Smooth muscle cell (in vitro differentiated cells): ENCODE data around the gene OPN1LW. TPM values are rescaled to one million over a fixed set of nuclear protein-coding genes. Genes with fewer than 3 reads are reported as not detected.

ENCODE experiments used
- DNase-seq: peaks from one replicate; lab custom pipeline; 2025; ENCODE audit not compliant: unreplicated experiment; lab: John Stamatoyannopoulos, UW
- H2AFZ ChIP-seq: fragments of 200-600 bp; sonication (generic); 2 replicates; pipeline ENCODE4 v1.6.0; 2016; ENCODE audit warnings: antibody characterized with exemption, low read depth, mild to moderate bottlenecking
- H3F3A ChIP-seq: fragments of 200-600 bp; sonication (generic); 2 replicates; pipeline ENCODE4 v1.6.0; 2017; ENCODE audit warnings: antibody characterized with exemption, low read depth
- H3K27ac ChIP-seq: fragments of 200-600 bp; sonication (generic); 2 replicates; pipeline ENCODE4 v1.5.1; 2016; ENCODE audit warnings: low read depth, mild to moderate bottlenecking
- H3K27me3 ChIP-seq: fragments of 200-600 bp; sonication (generic); 2 replicates; pipeline ENCODE4 v1.6.1; 2016; ENCODE audit warnings: low read depth, mild to moderate bottlenecking
- H3K36me3 ChIP-seq: fragments of 200-600 bp; sonication (generic); 2 replicates; pipeline ENCODE4 v1.5.1; 2016; ENCODE audit warnings: low read depth
- H3K4me1 ChIP-seq: fragments of 200-600 bp; sonication (generic); 2 replicates; pipeline ENCODE4 v1.5.1; 2016; ENCODE audit warnings: low read depth
- H3K4me2 ChIP-seq: fragments of 200-600 bp; sonication (generic); 2 replicates; pipeline ENCODE4 v1.6.0; 2016; ENCODE audit warnings: mild to moderate bottlenecking
- H3K4me3 ChIP-seq: fragments of 200-600 bp; sonication (generic); 2 replicates; pipeline ENCODE4 v1.5.1; 2016; ENCODE audit warnings: mild to moderate bottlenecking
- H3K79me2 ChIP-seq: fragments of 200-600 bp; sonication (generic); 2 replicates; pipeline ENCODE4 v1.6.0; 2016; ENCODE audit warnings: low read depth, mild to moderate bottlenecking
- H3K9ac ChIP-seq: fragments of 200-600 bp; sonication (generic); 2 replicates; pipeline ENCODE4 v1.6.0; 2016; ENCODE audit warnings: low read depth
- H3K9me3 ChIP-seq: fragments of 200-600 bp; sonication (generic); replicated peaks from 2 replicates; pipeline ENCODE4 v1.5.1; 2016; ENCODE audit warnings: low read depth
- H4K20me1 ChIP-seq: fragments of 200-600 bp; sonication (generic); 2 replicates; pipeline ENCODE4 v1.6.0; 2016; ENCODE audit warnings: low read depth
- CTCF ChIP-seq: fragments of 200-600 bp; sonication (generic); IDR thresholded peaks from 2 replicates; pipeline ENCODE4 v1.5.1; 2017; ENCODE audit warnings: borderline replicate concordance, mild to moderate bottlenecking, antibody characterized with exemption; ENCODE audit not compliant: insufficient read depth, poor library complexity, severe bottlenecking
- WGBS: methylation state at CpG from one replicate; pipeline ENCODE4 v1.1.7; 2016; ENCODE audit warnings: low lambda C conversion rate; 5-methylcytosine and 5-hydroxymethylcytosine counted together
- polyA plus RNA-seq: library from polyadenylated mRNA; unstranded; fragments of >200 nt; fragmentation: Nextera tagmentation; extraction: Ambion mirVana; gene quantifications from 2 replicates; pipeline ENCODE4 v1.2.1, GENCODE V29; 2016
- total RNA-seq: library from RNA; depleted of rRNA; stranded (reverse); fragments of >200 nt; gene quantifications from 2 replicates; pipeline ENCODE4 v1.2.3, GENCODE V29; 2014

The OPN1LW gene
- total and polyA plus RNA-seq, 2 experiments from 2014 or later, result not detected

GRCh38 chrX:154097589-154098541 is 46.2 kb upstream of the OPN1LW start, which contains the start of gene MECP2:
MECP2 (minus strand) TSS chrX:154097717.
- Histone ChIP-seq H3K27me3 (no peaks in the 10 kb centered on the region), H3K27ac (peak within 1 kb of the TSS; percentile 74), H3K9me3 (no peaks in the 10 kb centered on the region), H4K20me1 (peaks cover 39% of the 10 kb centered on the region), H3F3A (no peaks in the 10 kb centered on the region), H3K79me2 (peaks cover 35% of the 10 kb centered on the region), H3K9ac (peak within 1 kb of the TSS; percentile 87), H3K4me3 (peak within 1 kb of the TSS; percentile 65), H2AFZ (no peak within 1 kb of the TSS), H3K36me3 (no peaks in the 10 kb centered on the region), H3K4me1 (peaks cover 8% of the 10 kb centered on the region), H3K4me2 (peak within 1 kb of the TSS; percentile 91)
- peak; percentile 59 for DNase-seq
- no peak for TF ChIP-seq CTCF
- WGBS, result 55% methylated on average over 28 of the region's 75 CpGs

GRCh38 chrX:154098551-154098950 is 45.5 kb upstream of the OPN1LW start:
- no peaks in the 10 kb centered on the region for H3K27me3 ChIP-seq
- H3K4me2 ChIP-seq, result no peak overlapping the region
- H3F3A ChIP-seq, result no peaks in the 10 kb centered on the region
- DNase-seq, result no peak
- no peaks in the 10 kb centered on the region for H3K9me3 ChIP-seq
- WGBS, result 67% methylated on average over 2 of the region's 2 CpGs
- H4K20me1 ChIP-seq, result peaks cover 32% of the 10 kb centered on the region
- H2AFZ ChIP-seq, result no peak overlapping the region
- no peak overlapping the region for H3K4me3 ChIP-seq
- H3K79me2 ChIP-seq, result peaks cover 28% of the 10 kb centered on the region
- H3K27ac ChIP-seq, result no peak overlapping the region
- peaks cover 8% of the 10 kb centered on the region for H3K4me1 ChIP-seq
- H3K9ac ChIP-seq, result no peak overlapping the region
- no peak for TF ChIP-seq CTCF
- no peaks in the 10 kb centered on the region for H3K36me3 ChIP-seq

DNA sequence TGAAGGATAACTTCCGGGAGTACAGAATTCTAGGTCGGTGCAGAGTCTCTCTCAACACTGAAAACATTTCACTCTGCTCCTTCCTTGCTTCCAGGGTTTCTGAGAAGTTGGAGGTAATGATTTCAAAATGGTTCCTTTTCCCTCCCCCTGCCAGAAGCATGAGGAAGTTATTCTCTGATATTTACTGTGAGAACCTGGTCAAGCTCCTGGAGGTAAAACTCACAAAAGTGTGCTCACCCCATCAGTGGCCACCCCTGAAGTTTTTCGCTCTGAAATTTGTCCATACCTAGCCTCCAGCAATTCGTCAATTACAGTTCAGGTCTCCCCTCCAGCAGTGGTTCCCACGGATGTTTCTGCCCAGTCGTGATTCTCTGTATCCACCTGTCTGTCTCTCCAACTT is 30.3 kb upstream of the OPN1LW start:
- WGBS, result 72% methylated on average over 6 of the region's 6 CpGs
- Histone ChIP-seq H3K79me2 (no peaks in the 10 kb centered on the region), H3K27me3 (no peaks in the 10 kb centered on the region), H3K4me2 (no peak overlapping the region), H3K4me3 (no peak overlapping the region), H3K4me1 (no peaks in the 10 kb centered on the region), H2AFZ (no peak overlapping the region), H3F3A (no peaks in the 10 kb centered on the region), H3K9ac (no peak overlapping the region), H3K36me3 (no peaks in the 10 kb centered on the region), H3K9me3 (no peaks in the 10 kb centered on the region), H3K27ac (no peak overlapping the region), H4K20me1 (no peaks in the 10 kb centered on the region)
- no peak for DNase-seq
- TF ChIP-seq CTCF, result no peak
